ENCODE results near the gene RIMKLB. TPM values are rescaled to one million over a fixed set of nuclear protein-coding genes. Genes with fewer than 3 reads are reported as not detected.

The RIMKLB gene
- total and polyA plus RNA-seq, 10 of the 15 experiments (the other 5 are each of a cell fraction or from before 2014, with no cell fraction given), result 0.15 to 0.83 (median 0.46) TPM

DNA sequence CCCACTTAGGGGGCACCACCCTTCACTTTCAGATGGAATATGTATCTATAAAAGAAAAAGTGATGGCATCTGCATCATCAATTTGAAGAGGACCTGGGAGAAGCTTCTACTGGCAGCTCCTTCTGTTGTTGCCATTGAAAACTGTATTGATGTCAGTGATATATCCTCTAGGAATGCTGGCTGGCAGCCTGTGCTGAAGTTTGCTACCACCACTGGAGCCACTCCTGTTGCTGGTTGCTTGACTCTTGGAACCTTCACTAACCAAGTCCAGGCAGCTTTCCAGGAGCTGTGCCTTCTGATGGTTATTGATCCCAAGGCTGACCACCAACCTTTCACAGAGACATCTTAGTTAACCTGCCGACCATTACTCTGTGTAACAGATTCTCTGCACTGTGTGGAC is 44.7 kb downstream of the RIMKLB start:
- intact Hi-C loops (cut with micrococcal nuclease; ENCODE audit: unreplicated experiment), result no loop called here
- no peak for FAIRE-seq
- Histone ChIP-seq H3K27me3 (replicated peaks in 1 of 2; ENCODE audit: control insufficient read depth in 2 of 2, insufficient read depth in 2 of 2, low read length in 1 of 2) (no peaks in the 10 kb centered on the region), H3K4me2 (ENCODE audit: control insufficient read depth, insufficient read depth) (no peak overlapping the region), H4K20me1 (ENCODE audit: control insufficient read depth, insufficient read depth) (no peaks in the 10 kb centered on the region), H3K79me2 (ENCODE audit: control insufficient read depth, insufficient read depth, low read length) (no peaks in the 10 kb centered on the region), H3K36me3 (ENCODE audit: control insufficient read depth in 2 of 2, insufficient read depth in 2 of 2, low read length in 1 of 2) (no peaks in the 10 kb centered on the region), H3K9ac (ENCODE audit: control insufficient read depth, insufficient read depth, low read length) (no peak overlapping the region), H3K4me3 (no peak overlapping the region), H3K27ac (ENCODE audit: control insufficient read depth, insufficient read depth) (no peak overlapping the region), H2AFZ (ENCODE audit: control insufficient read depth, low read depth, low read length) (no peak overlapping the region), H3K4me1 (ENCODE audit: control insufficient read depth, insufficient read depth, low read length) (no peaks in the 10 kb centered on the region), H3K9me3 (replicated peaks; ENCODE audit: control insufficient read depth, insufficient read depth, low read length) (no peaks in the 10 kb centered on the region)
- ChIA-PET CTCF (no interaction called here), SMC1A (ENCODE audit: uncharacterized antibody, unreplicated experiment) (no interaction called here), RAD21 (ENCODE audit: unreplicated experiment) (no interaction called here), POLR2A (no interaction called here)
- in situ Hi-C loops (cut with MboI), result no loop called here
- WGBS (ENCODE audit: insufficient coverage, insufficient replicate concordance, low lambda C conversion rate, missing lambda C conversion rate), result 29% methylated on average over 1 of the region's 1 CpG
- DNase-seq (ENCODE audit: low read depth, low spot score), result no peak
- no TSS peak for BruUV-seq (replicated peaks)
- no peak for ATAC-seq
- TF ChIP-seq, protein P1, sequence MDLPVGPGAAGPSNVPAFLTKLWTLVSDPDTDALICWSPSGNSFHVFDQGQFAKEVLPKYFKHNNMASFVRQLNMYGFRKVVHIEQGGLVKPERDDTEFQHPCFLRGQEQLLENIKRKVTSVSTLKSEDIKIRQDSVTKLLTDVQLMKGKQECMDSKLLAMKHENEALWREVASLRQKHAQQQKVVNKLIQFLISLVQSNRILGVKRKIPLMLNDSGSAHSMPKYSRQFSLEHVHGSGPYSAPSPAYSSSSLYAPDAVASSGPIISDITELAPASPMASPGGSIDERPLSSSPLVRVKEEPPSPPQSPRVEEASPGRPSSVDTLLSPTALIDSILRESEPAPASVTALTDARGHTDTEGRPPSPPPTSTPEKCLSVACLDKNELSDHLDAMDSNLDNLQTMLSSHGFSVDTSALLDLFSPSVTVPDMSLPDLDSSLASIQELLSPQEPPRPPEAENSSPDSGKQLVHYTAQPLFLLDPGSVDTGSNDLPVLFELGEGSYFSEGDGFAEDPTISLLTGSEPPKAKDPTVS (IDR thresholded peaks at IDR 0.05; ENCODE audit: low read depth, low read length), result no peak
- TF ChIP-seq EP300 (IDR thresholded peaks at IDR 0.05; ENCODE audit: borderline replicate concordance in 1 of 2, control insufficient read depth in 1 of 2, low read depth in 2 of 2, low read length in 2 of 2) (no peak), CBX3 (IDR thresholded peaks at IDR 0.05; ENCODE audit: borderline replicate concordance, low read depth) (no peak), SIX5 (IDR thresholded peaks at IDR 0.05; ENCODE audit: low read depth, low read length, severe bottlenecking) (no peak), CEBPB (IDR thresholded peaks at IDR 0.05; ENCODE audit: borderline replicate concordance in 1 of 2, low read depth in 2 of 2, low read length in 2 of 2) (no peak), ESRRA (IDR thresholded peaks at IDR 0.05; ENCODE audit: low read length) (no peak), RELA (IDR thresholded peaks at IDR 0.05; ENCODE audit: borderline replicate concordance, partially characterized antibody) (no peak), POLR2AphosphoS5 (IDR thresholded peaks at IDR 0.05; ENCODE audit: low read length) (no peak), MTA2 (IDR thresholded peaks at IDR 0.05; ENCODE audit: low read depth) (no peak), RUNX3 (IDR thresholded peaks at IDR 0.05; ENCODE audit: low read length) (no peak), SRF (IDR thresholded peaks at IDR 0.05; ENCODE audit: low read depth in 2 of 2, low read length in 2 of 2) (no peak), MEF2B (IDR thresholded peaks at IDR 0.05; ENCODE audit: partially characterized antibody, poor library complexity, severe bottlenecking) (no peak), SMAD5 (IDR thresholded peaks at IDR 0.05; ENCODE audit: low read depth) (no peak), ZBTB4 (CRISPR knock-in tag; IDR thresholded peaks at IDR 0.05) (no peak), TCF3 (IDR thresholded peaks at IDR 0.05; ENCODE audit: borderline replicate concordance, insufficient read depth, low read depth, low read length) (no peak)
- TF ChIP-seq, protein P2, sequence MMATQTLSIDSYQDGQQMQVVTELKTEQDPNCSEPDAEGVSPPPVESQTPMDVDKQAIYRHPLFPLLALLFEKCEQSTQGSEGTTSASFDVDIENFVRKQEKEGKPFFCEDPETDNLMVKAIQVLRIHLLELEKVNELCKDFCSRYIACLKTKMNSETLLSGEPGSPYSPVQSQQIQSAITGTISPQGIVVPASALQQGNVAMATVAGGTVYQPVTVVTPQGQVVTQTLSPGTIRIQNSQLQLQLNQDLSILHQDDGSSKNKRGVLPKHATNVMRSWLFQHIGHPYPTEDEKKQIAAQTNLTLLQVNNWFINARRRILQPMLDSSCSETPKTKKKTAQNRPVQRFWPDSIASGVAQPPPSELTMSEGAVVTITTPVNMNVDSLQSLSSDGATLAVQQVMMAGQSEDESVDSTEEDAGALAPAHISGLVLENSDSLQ (IDR thresholded peaks at IDR 0.05), result no peak
